ENCODE measurements around the gene ASCC3. TPM values are rescaled to one million over a fixed set of nuclear protein-coding genes. Genes with fewer than 3 reads are reported as not detected.
A peak's percentile ranks its signal among the peaks of the same experiment; 100 is the strongest.
"Not testable (repeated sequence)": the region's sequence is repeated elsewhere in the genome, so short reads cannot be mapped to it uniquely, and the experiment has no call there.

Gene ASCC3
- total RNA-seq, 1 donor from 2014 or later, result 47.6 TPM

DNA sequence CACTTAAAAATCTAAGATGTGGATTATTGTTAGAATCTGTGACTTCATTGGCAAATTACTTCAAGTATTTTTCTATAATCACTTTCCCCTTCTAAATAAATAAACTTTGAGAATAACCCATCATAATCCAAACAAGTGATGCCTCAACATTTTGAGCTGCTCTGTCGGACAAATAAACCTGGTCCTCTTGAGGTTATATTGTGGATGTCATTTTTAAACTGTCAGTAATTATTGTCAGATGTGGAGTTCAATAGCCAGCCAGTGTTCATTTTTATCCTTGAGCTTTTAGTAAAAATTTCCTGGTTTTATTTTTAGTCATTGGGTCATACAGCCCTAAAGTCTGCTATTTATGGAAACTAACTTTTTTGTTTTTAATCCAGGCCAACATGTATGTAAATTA is 9.5 kb upstream of the ASCC3 start:
- DNase-seq (ENCODE audit: low read depth in 2 of 2), result not testable (repeated sequence)

DNA sequence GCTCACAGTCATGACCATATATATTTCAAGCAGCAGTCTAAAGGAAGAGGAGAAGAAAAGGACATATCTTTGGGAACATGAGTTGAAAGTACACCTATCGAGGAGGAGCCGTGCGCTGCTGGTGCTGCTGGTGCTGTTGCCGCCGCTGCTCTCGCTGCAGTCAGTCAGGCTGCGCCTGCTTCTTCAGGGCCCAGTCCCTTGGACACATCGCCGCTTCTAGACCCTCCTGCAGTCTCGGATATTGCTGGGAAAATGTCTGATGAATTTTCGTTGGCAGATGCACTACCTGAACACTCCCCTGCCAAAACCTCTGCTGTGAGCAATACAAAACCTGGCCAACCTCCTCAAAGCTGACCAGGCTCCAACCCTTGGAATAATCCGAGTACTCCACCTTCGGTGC is 8.2 kb upstream of the ASCC3 start:
- no peak for DNase-seq (ENCODE audit: low read depth in 2 of 2)

DNA sequence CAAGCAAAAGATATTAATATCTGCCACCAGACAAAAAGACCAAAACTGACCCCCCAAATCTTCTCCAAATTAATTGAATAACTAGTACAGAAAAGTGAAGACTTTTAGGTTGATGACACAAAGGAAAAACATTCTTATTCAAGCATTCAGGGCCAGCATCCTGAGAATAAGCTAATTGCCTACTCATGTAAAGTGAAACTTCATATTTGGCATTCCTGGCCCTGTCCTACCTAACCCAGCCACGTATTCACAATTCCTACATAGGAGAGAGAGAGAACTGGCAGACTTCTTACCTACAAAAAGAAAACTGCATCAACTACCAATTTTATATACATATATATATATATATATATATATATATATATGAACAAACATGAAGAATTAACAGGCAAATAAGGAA is 4.9 kb upstream of the ASCC3 start:
- DNase-seq (ENCODE audit: low read depth in 2 of 2), result no peak

DNA sequence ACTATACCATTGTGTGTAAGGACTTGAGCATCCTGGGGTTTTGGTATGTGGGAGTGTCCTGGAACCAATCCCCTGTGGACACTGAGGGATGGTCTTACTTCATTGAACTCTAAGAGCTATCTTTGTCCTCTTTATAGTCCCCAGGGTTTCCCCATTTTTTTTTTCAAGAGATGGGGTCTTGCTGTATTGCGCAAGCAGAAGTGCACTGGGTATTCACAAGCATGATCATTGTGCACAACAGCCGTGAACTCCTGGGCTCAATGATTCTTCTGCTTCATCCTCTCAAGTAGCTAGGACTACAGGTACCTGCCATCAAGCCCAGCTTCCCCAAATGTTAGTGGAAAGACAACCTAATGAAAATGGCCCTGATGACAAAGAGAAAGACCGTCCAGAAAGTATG is 2.2 kb upstream of the ASCC3 start:
- no peak for DNase-seq (ENCODE audit: low read depth in 2 of 2)

DNA sequence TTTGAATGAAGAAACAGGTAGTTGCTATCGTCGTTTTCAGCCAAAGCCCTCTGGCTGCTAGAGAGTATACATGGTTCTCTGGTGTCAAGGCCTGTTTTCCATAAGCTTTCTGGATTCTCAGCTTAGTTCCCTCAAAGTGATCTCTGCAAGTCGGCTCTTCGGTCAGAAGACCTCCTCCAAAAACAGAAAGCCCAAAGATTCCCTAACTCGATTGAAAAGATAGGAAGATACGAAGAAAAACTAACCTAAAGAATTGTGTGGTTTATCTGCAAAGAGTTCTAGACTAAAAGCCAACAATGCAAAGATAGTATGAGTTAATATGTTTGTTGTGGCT is 545 bp upstream of the ASCC3 start:
- no peak for DNase-seq (ENCODE audit: low read depth in 2 of 2)

DNA sequence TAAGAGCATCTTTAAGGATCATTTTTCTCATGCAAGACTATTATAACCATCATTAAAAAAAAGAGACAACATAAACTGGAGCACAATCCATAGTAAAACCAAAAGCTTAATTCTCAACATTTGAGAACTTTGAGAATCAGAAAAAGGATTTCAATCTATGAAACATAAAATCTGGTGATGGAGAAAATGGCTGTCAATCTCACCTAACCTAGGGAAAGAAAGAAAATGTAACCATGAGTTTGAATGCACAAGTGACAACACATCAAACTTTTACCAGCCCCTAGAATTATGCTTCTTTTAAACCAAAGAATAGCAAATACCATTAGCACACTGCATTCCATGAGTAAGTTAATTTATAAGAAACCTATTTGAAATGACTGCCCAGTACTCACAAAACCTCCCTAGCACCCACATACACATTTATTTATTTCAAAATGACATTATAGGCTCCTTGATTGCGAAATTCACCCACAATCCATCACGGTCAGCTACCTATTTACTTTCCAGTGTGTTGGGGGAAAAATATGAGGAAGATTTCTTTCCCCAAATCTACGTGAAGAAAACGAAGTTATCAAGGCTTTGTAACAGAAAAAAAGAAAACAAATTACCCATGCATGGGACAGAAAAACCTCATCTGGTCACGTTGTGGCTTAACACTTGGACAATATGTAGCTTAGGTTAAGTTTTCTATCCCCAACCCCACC is 828 bp downstream of the ASCC3 start:
- peak in 1 of 2 donors; percentile 15 for DNase-seq (ENCODE audit: low read depth in 2 of 2)

DNA sequence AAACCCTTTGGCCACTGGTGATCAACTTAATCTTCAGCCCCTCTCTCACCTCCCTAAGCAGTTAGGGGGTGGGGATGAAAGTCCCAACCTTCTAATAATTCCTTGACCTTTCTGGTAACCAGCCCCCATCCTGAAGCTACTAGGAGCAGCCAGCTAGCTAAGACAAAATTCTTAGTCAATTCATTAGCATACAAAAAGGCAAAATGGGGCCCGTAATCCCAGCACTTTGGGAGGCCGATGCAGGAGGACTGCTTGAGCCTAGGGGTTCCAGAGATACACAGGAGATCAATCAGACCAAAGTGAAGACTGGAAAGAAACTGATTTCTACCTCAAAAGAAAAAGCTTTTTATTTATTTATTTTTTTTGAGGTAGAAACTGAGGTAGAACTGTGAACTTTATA is 1.8 kb downstream of the ASCC3 start:
- no peak for DNase-seq (ENCODE audit: low read depth in 2 of 2)

DNA sequence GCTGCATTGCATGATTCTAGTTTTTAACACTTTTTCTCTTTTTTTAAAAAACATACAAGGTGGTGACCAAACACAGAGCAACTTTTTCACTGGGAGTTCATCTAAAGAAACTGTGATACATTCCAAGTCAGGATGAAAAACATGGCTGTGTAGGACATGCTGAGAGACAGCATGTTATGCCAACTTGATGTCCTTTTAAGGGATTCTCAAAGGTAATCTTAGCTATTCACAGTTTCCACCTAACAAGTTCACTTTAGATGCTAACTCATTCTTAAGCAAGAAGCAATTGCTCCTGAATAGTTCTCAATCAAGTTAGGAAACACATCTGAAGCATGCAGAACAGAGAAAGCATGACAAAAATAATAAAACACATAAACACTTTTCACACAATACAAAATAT is 3.3 kb downstream of the ASCC3 start:
- DNase-seq (ENCODE audit: low read depth in 2 of 2), result no peak

DNA sequence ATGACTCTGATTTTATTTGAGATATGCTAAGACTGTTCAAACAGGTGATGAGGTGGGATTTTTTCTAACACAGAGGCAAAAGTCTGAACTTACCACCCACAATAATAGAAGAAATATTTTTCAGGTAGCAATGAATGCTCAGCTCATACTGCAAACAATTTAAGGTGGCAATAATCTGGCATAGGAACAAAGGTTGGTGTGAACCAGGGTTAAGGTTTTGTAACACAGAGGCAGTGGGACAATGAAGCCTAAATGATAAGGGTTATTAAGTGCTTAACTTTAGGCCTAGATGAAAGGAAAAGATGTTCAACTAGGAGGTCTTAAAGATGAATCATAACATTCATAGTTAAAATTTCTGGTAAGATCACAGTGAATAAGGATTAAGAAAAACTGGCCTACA is 4.9 kb downstream of the ASCC3 start:
- no peak for DNase-seq (ENCODE audit: low read depth in 2 of 2)

DNA sequence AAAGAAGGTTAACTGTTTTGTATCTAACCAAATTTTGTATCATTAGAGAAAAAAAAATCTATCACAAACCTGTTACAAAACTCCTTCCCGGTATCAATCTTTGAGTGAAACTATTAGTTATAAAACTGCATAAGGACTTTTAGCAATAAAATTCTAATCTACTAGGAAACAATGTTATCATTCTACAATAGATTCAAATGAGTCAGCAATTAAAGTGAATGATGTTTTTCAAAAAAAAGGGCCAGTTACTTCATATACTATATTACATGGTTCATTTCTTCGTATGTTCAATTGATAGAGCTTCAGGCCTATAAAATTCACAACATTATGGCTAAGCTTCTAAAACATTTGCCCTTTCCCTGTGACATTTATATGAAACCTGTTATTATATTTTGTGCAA is 15.6 kb downstream of the ASCC3 start:
- DNase-seq (ENCODE audit: low read depth in 2 of 2), result no peak

DNA sequence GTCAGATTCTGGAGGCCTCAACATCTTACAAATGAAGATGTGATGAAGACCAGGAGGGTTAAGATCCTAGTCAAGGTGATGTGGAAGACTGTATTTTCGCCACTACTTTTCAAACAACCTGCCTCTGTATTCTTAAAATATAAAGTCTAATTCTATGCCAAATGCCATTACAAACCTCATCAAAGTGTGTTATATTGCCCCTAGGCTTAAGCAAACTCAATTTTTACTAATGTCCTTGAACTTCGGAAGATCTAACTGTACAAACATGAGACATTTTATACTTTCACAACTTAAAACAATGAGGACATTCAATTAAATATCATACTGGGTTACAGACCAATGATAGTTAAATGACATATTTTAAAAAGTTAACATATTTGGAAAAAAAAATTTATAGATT is 19.1 kb downstream of the ASCC3 start:
- no peak for DNase-seq (ENCODE audit: low read depth in 2 of 2)

DNA sequence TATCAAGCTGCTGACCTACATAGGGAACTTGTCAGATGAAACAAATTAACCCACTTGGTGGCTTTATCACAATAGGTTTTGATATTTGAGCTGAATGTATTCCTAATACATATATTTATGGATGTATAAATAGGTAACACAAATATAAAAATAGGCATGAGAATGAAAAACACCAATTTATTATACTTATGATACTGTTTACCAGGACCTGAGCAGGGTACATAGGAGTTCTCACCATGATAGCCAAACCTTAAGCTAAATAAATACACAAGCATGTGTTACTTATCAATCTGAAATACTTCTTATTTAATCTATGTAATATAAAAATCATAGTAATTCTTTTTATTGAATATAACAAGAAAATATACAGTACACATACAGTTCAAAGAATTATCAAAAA is 25.0 kb downstream of the ASCC3 start:
- DNase-seq (ENCODE audit: low read depth in 2 of 2), result no peak

DNA sequence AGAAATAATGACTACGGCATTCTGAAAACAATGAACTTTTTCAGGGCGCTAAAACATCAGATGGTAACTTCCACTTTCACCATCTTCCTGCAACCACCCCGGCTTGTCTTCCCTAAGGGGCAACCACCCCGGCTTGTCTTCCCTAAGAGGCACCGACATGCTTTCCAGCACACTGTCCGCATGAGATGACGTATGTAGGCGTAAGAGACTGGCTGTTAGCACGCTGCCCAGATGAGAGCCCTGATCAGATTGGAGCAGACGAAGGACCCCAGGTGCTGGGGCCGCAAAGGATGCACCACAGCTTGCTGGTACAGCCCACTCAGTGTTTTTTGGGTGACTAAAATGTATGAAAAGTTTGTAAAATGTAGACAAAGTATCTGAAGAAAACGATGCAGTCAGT is 29.3 kb downstream of the ASCC3 start:
- no peak for DNase-seq (ENCODE audit: low read depth in 2 of 2)

DNA sequence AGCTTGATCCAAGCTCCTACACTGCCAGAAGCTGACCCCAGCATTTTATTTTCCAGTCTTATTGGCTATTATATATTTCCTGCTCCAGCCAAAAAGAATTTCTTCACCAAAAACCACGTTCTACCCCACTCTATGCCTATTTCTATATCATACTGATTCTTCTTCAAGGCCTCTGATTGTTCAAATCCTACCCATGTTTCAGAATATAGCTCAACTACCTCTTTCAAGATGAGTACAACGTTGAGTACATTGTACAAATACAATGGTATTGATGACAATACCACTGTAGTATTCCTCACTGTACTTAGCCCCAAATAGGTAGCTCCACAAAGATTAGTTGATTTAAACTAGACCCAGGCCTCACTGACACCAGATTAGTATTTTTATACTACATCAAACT is 31.0 kb downstream of the ASCC3 start:
- DNase-seq (ENCODE audit: low read depth in 2 of 2), result no peak

DNA sequence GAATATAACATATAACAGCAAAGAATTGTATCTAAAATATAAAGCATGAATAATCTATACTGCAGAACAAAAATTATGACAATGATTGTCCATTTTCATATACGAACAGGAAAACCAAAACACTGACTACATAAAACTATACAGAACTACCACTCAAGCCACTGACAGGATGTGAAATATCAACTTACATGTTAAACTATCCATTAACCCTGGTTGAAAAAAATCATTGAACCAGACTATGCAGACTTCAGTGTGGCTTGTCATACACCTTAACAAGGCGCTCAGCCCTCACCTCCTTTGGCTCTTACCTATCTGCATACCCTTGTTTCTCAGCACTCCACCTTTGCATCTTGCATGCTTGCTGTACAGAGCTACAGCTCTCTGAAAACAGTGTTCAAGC is 34.9 kb downstream of the ASCC3 start:
- DNase-seq (ENCODE audit: low read depth in 2 of 2), result no peak

DNA sequence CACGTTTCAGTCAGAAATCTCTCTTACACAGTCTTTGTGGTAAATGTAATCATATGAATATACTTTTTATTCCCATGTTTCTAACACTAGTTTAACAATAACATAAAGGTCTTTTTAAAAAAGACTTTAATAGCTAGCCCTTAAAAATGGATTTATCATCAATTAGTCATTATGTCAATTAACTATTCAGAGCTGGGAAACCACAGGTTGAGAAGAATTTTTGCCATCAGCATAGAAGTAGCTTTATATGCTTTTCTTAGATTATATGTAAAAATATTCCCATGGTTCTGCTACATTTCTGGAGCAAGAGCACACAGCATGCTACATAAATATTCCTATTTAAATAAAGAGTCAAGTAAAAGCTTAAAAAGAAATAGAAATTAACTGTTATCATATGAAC is 35.5 kb downstream of the ASCC3 start:
- DNase-seq (ENCODE audit: low read depth in 2 of 2), result no peak

DNA sequence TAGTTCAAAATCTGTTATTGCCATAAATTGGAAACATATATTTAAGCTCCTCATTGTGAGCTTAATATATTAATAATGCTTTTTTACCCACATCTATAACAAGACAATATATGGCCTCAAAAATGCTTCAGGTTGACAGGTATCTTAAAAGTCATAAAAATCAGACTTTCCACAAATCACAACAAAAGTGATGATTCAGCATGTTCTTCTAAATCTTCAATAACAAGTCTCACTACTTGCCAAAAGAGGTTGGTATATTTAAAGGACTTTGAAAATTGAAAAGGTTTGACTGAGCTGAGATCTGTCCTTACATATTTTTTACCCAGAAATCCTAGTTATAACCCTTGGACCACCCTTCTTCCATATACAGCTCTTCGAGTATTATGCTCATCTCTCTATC is 41.7 kb downstream of the ASCC3 start:
- DNase-seq (ENCODE audit: low read depth in 2 of 2), result no peak

DNA sequence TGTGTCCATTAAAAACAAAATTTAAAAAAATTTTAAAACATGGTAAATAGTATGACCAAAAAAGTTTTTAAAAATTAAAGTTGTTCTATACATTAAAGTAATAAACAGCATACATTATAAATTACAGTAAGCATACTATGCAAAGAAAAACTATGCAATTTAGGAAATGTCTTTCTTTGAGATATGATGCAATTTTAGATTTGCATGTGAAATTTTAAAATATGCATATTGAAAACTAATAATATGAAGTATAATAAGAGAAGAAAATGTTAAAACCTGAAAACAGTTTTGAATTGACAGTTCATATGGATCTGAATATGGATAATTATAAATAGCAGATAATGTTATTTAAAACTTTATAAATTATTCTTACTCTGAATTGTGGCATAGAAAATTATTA is 43.1 kb downstream of the ASCC3 start:
- no peak for DNase-seq (ENCODE audit: low read depth in 2 of 2)

DNA sequence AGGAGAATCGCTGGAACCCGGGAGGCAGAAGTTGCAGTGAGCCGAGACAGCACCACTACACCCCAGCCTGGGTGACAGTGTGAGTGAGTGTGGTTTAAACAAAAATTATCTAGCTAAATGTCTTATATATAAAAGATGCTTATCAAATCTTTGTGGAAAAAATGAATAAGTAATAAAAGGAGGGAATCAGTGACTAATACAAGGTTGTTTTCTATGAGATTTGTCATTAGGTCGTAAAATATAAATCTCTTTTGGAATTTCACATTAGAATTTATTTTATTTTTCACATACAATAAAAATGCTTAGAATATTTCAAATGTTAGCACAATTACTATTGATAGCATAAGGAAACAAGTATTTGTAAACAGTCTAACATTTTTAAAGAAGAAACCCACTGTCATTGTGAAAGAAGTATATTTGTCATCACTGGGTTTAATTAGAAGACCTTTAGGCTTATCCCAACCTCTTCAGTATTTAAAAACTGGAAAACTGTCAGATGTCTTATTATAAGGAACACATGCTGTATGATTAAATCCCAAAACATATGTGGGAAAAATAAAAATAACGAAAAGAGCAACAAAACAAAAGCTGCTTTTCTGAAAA is 47.1 kb downstream of the ASCC3 start:
- no peak for DNase-seq (ENCODE audit: low read depth in 2 of 2)

DNA sequence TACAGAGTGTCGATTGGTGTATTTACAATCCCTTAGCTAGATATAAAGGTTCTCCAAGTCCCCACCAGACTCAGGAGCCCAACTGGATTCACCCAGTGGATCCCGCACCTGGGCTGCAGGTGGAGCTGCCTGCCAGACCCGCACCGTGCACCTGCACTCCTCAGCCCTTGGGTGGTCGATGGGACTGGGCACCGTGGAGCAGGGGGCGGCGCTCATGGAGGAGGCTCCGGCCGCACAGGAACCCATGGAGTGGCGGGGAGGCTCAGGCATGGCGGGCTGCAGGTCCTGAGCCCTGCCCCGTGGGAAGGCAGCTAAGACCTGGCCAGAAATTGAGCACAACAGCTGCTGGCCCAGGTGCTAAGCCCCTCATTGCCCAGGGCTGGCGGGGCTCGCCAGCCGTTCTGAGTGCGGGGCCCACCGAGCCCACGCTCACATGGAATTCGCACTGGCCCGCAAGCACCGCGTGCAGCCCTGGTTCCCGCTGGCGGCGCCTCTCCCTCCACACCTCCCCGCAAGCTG is 52.0 kb downstream of the ASCC3 start:
- not testable (repeated sequence) for DNase-seq (ENCODE audit: low read depth in 2 of 2)

DNA sequence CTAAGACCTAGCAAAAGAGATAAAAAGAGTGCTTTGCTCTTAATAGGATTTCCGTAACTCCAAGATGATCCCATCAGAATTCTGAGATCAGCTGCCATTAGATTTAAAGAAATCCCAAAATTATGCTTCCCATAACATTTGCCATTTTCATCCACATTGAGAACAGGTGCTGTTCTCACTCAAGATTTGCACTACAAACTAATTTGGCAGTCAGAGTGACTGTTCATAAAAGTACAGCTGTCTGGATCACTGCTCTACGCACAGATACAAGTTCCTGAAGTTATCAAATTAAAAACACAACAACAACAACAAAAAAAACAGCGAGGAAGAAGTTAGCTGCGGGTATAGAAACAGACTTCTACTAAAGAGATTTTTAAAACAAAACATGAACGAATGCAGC is 58.1 kb downstream of the ASCC3 start:
- no peak for DNase-seq (ENCODE audit: low read depth in 2 of 2)

DNA sequence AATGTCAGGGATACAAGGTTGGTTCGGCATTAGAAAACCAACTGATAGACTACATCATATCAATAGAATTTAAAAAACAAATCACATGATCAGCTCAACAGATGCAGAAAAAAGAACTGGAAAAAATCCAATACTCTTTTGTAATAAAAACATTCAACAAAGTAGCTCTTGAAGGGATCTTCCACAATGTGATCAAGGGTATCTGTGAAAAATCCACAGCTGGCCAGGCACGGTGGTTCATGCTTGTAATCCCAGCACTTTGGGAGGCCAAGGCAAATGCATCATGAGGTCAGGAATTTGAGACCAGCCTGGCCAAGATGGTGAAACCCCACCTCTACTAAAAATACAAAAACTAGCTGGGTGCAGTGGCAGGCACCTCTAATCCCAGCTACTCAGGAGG is 63.1 kb downstream of the ASCC3 start:
- no peak for DNase-seq (ENCODE audit: low read depth in 2 of 2)

DNA sequence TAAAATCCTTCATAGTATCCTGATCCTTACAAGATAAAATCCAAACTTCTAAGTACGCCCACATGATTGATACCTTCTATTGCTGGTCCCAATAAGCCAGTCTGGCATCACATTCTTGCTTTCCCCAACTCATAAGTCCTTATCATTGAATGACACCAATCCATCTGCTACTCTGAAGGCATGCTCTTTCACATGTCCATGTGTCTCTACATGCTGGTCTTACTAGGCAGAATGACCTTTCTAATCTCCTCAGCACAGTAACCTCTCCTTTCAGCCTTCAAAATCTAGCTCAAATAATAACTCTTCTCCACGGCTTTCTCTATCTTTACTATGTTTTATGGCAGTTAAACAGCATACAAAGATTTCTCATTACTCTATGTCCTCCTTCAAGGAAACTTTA is 71.1 kb downstream of the ASCC3 start:
- no peak for DNase-seq (ENCODE audit: low read depth in 2 of 2)

DNA sequence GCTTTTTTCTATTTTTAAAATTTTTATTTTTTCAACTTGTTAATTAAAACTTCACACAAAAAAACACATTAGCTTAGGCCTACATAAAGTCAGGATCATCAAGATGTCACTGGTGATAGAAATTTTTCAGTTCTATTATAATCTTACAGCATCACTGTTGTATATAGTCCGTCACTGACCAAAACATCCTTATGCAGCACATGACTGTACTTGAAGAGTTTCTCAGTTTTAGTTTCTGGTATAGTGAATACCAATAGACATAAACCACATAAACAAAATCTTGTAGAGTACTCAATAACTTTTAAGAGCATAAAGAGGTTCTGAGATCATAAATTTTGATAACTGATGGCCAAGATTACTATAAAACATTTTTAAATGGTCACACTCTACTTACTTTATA is 71.8 kb downstream of the ASCC3 start:
- DNase-seq (ENCODE audit: low read depth in 2 of 2), result no peak
